Measurements from ENCODE around the gene USP11. TPM values are rescaled to one million over a fixed set of nuclear protein-coding genes. Genes with fewer than 3 reads are reported as not detected.
"Not testable (repeated sequence)": the region's sequence is repeated elsewhere in the genome, so short reads cannot be mapped to it uniquely, and the experiment has no call there.

USP11 gene
- total RNA-seq, 1 donor from 2014 or later: 104 TPM

- no peaks in the 10 kb centered on the region for H3K27me3 ChIP-seq
- intact Hi-C loops (cut with DNase I): no loop called here
- peak in 1 of 2 donors; percentile 60 for DNase-seq (ENCODE audit: low spot score in 2 of 2)
- no peaks in the 10 kb centered on the region for H3K4me1 ChIP-seq
- H3K27ac ChIP-seq: no peak overlapping the region
- peaks cover 16 to 34% of the 10 kb centered on the region in 2 donors for H3K36me3 ChIP-seq
- TF ChIP-seq CTCF (IDR thresholded peaks at IDR 0.05): no peak
- H3K9me3 ChIP-seq: peaks cover 0 to under 1% of the 10 kb centered on the region in 2 donors
- no peak overlapping the region for H3K4me3 ChIP-seq
These were observed 15.8 kb downstream of the USP11 start for GRCh38 chrX:47248576-47248975.

GRCh38 chrX:47250017-47250347 lies 17.2 kb downstream of the USP11 start:
- intact Hi-C loops (cut with DNase I): no loop called here
- peaks cover 0 to 5% of the 10 kb centered on the region in 2 donors for H3K9me3 ChIP-seq
- H3K36me3 ChIP-seq: peaks cover 6 to 22% of the 10 kb centered on the region in 2 donors
- no peak for TF ChIP-seq CTCF (IDR thresholded peaks at IDR 0.05)
- no peak for DNase-seq (ENCODE audit: low spot score in 2 of 2)
- no peak overlapping the region for H3K4me3 ChIP-seq
- H3K27me3 ChIP-seq: no peaks in the 10 kb centered on the region
- H3K4me1 ChIP-seq: no peaks in the 10 kb centered on the region
- H3K27ac ChIP-seq: no peak overlapping the region

GRCh38 chrX:47257620-47258019 lies 24.8 kb downstream of the USP11 start:
- H3K27ac ChIP-seq; H3K4me1 ChIP-seq; H3K4me3 ChIP-seq; H3K9me3 ChIP-seq; intact Hi-C loops (cut with DNase I); H3K27me3 ChIP-seq; H3K36me3 ChIP-seq: not testable (repeated sequence)
- DNase-seq (ENCODE audit: low spot score in 2 of 2): peak in 1 of 2 donors; percentile 2

GRCh38 chrX:47264483-47265173 lies 31.8 kb downstream of the USP11 start:
- no peak for TF ChIP-seq CTCF (IDR thresholded peaks at IDR 0.05)
- intact Hi-C loops (cut with DNase I): no loop called here
- Histone ChIP-seq H3K4me3 (no peak overlapping the region), H3K9me3 (no peaks in the 10 kb centered on the region), H3K27ac (no peak overlapping the region), H3K36me3 (no peaks in the 10 kb centered on the region), H3K4me1 (no peaks in the 10 kb centered on the region), H3K27me3 (no peaks in the 10 kb centered on the region)
- no peak for DNase-seq (ENCODE audit: low spot score in 2 of 2)

- DNase-seq (ENCODE audit: low spot score in 2 of 2): no peak
- H3K36me3 ChIP-seq: no peaks in the 10 kb centered on the region
- no peaks in the 10 kb centered on the region for H3K4me1 ChIP-seq
- no peak overlapping the region for H3K4me3 ChIP-seq
- H3K27ac ChIP-seq: no peak overlapping the region
- H3K9me3 ChIP-seq: no peaks in the 10 kb centered on the region
- H3K27me3 ChIP-seq: no peaks in the 10 kb centered on the region
- intact Hi-C loops (cut with DNase I): no loop called here
- TF ChIP-seq CTCF (IDR thresholded peaks at IDR 0.05): no peak
These were observed 33.8 kb downstream of the USP11 start for GRCh38 chrX:47266643-47267042.

GRCh38 chrX:47272013-47272408 lies 39.2 kb downstream of the USP11 start:
- Histone ChIP-seq H3K4me3 (no peak overlapping the region), H3K9me3 (no peaks in the 10 kb centered on the region), H3K4me1 (no peaks in the 10 kb centered on the region), H3K36me3 (no peaks in the 10 kb centered on the region), H3K27me3 (no peaks in the 10 kb centered on the region), H3K27ac (no peak overlapping the region)
- intact Hi-C loops (cut with DNase I): no loop called here
- TF ChIP-seq CTCF (IDR thresholded peaks at IDR 0.05): no peak
- no peak for DNase-seq (ENCODE audit: low spot score in 2 of 2)

Measured in ascending aorta (tissue), 2 donors.